Activated CD8-positive, alpha-beta memory T cell treated with anti-CD3 and anti-CD28 coated beads, Interleukin-2, amount 10 ng/mL, durations not matched to agents 7 days and 5 days (primary cell): Measurements from ENCODE around the gene GHRL. TPM values are rescaled to one million over a fixed set of nuclear protein-coding genes. Genes with fewer than 3 reads are reported as not detected.

Experiments
- ATAC-seq: fragments of 150-1000 bp; cut with Tn5 transposase; one replicate; pipeline ENCODE4 v1.10.0; 2021; ENCODE audit warnings: moderate library complexity
- CTCF ChIA-PET: fragments of 350-600 bp; sonication (Branson Sonifier 250); formaldehyde crosslinking; loops from one replicate; lab custom pipeline; 2021; ENCODE audit warnings: antibody characterized with exemption; lab: Charles Lee
- DNase-seq: peaks from one replicate; pipeline ENCODE4 v3.0.0-alpha.2; 2020
- H3K27ac Mint-ChIP-seq: one replicate; pipeline ENCODE4 v1.8.0; 2021; ENCODE audit warnings: mild to moderate bottlenecking, mixed read lengths
- H3K27me3 Mint-ChIP-seq: one replicate; pipeline ENCODE4 v1.8.0; 2021; ENCODE audit warnings: mixed read lengths
- H3K36me3 Mint-ChIP-seq: one replicate; pipeline ENCODE4 v1.8.0; 2021; ENCODE audit warnings: mild to moderate bottlenecking, mixed read lengths
- H3K4me1 Mint-ChIP-seq: one replicate; pipeline ENCODE4 v1.8.0; 2021; ENCODE audit warnings: mixed read lengths
- H3K4me3 Mint-ChIP-seq: one replicate; pipeline ENCODE4 v1.8.0; 2021; ENCODE audit warnings: mild to moderate bottlenecking, moderate library complexity, mixed read lengths
- H3K9me3 Mint-ChIP-seq: one replicate; pipeline ENCODE4 v1.8.0; 2022; ENCODE audit warnings: low read depth, mixed read lengths
- total RNA-seq, 2 experiments: library from RNA; stranded (reverse); gene quantifications; one replicate each; pipeline ENCODE4 v1.2.3, GENCODE V29; 2021

The GHRL gene
- total RNA-seq, 2 experiments from 2014 or later: 0.77 TPM; not detected in 1

GRCh38 chr3:10288575-10288960 lies 4.2 kb downstream of the GHRL start:
- Mint-ChIP-seq H3K4me3 (no peak overlapping the region), H3K4me1 (peaks cover 26% of the 10 kb centered on the region), H3K27me3 (no peaks in the 10 kb centered on the region), H3K9me3 (no peaks in the 10 kb centered on the region), H3K36me3 (peaks cover 12% of the 10 kb centered on the region), H3K27ac (no peak overlapping the region)
- DNase-seq (no peak), ATAC-seq (no peak)
- CTCF ChIA-PET: interaction anchor here (2.6 to 3.8 kb wide), 2 partner anchors 25 to 356 kb away, joined by 7 to 15 read pairs; no protein-coding TSS in a partner anchor

GRCh38 chr3:10287936-10288574 lies 4.7 kb downstream of the GHRL start:
- no peaks in the 10 kb centered on the region for H3K9me3 Mint-ChIP-seq
- ATAC-seq (no peak), DNase-seq (no peak)
- H3K27me3 Mint-ChIP-seq: no peaks in the 10 kb centered on the region
- peaks cover 17% of the 10 kb centered on the region for H3K36me3 Mint-ChIP-seq
- CTCF ChIA-PET: interaction anchor here (0.6 to 3.8 kb wide), 4 partner anchors 17 to 356 kb away, joined by 3 to 15 read pairs (median 6); no protein-coding TSS in a partner anchor
- peaks cover 31% of the 10 kb centered on the region for H3K4me1 Mint-ChIP-seq
- no peak overlapping the region for H3K27ac Mint-ChIP-seq
- H3K4me3 Mint-ChIP-seq: no peak overlapping the region

GRCh38 chr3:10286596-10287295 lies 6.0 kb downstream of the GHRL start:
- no peaks in the 10 kb centered on the region for H3K27me3 Mint-ChIP-seq
- H3K36me3 Mint-ChIP-seq: peaks cover 22% of the 10 kb centered on the region
- no peaks in the 10 kb centered on the region for H3K9me3 Mint-ChIP-seq
- DNase-seq (peak; percentile 58), ATAC-seq (peak; percentile 48)
- no peak overlapping the region for H3K27ac Mint-ChIP-seq
- H3K4me1 Mint-ChIP-seq: peaks cover 35% of the 10 kb centered on the region
- CTCF ChIA-PET: interaction anchor here (0.8 to 3.8 kb wide), 7 partner anchors 11 to 395 kb away, joined by 3 to 15 read pairs (median 5); partner anchors contain the start of genes CRELD1 and EMC3
- no peak overlapping the region for H3K4me3 Mint-ChIP-seq

- H3K27ac Mint-ChIP-seq: no peak overlapping the region
- CTCF ChIA-PET: interaction anchor here (0.8 to 3.8 kb wide), 6 partner anchors 10 to 452 kb away, joined by 3 to 15 read pairs (median 4); partner anchors contain the start of genes CRELD1 and EMC3
- H3K36me3 Mint-ChIP-seq: peaks cover 20% of the 10 kb centered on the region
- ATAC-seq (no peak), DNase-seq (no peak)
- H3K4me1 Mint-ChIP-seq: peaks cover 35% of the 10 kb centered on the region
- no peak overlapping the region for H3K4me3 Mint-ChIP-seq
- no peaks in the 10 kb centered on the region for H3K9me3 Mint-ChIP-seq
- H3K27me3 Mint-ChIP-seq: no peaks in the 10 kb centered on the region
These were observed 6.6 kb downstream of the GHRL start for GRCh38 chr3:10286133-10286524.

- peaks cover 22% of the 10 kb centered on the region for H3K36me3 Mint-ChIP-seq
- H3K27me3 Mint-ChIP-seq: no peaks in the 10 kb centered on the region
These were observed 7.2 kb downstream of the GHRL start for GRCh38 chr3:10285272-10286132.

GRCh38 chr3:10284496-10284895 lies 8.3 kb downstream of the GHRL start:
- ATAC-seq (peak; percentile 43), DNase-seq (peak; percentile 50)
- H3K27me3 Mint-ChIP-seq: no peaks in the 10 kb centered on the region
- CTCF ChIA-PET: interaction anchor here (3.4 kb wide), 1 partner anchor 21 kb away, joined by 13 read pairs; no protein-coding TSS in a partner anchor
- H3K27ac Mint-ChIP-seq: peak overlapping the region; percentile 75
- no peaks in the 10 kb centered on the region for H3K9me3 Mint-ChIP-seq
- H3K4me3 Mint-ChIP-seq: no peak overlapping the region
- peaks cover 24% of the 10 kb centered on the region for H3K36me3 Mint-ChIP-seq
- H3K4me1 Mint-ChIP-seq: peaks cover 35% of the 10 kb centered on the region

More at GRCh38 chr3:10285272-10286132, 7.2 kb downstream of the GHRL start:
- CTCF ChIA-PET: interaction anchor here (0.8 to 3.8 kb wide), 5 partner anchors 10 to 453 kb away, joined by 3 to 15 read pairs (median 5); partner anchors contain the start of genes CRELD1 and EMC3
- Mint-ChIP-seq H3K4me1 (peaks cover 35% of the 10 kb centered on the region), H3K27ac (peak overlapping the region; percentile 24), H3K4me3 (no peak overlapping the region), H3K9me3 (no peaks in the 10 kb centered on the region)
- ATAC-seq (no peak), DNase-seq (no peak)

- no peak for ATAC-seq
- Mint-ChIP-seq H3K27me3 (no peaks in the 10 kb centered on the region), H3K9me3 (no peaks in the 10 kb centered on the region), H3K4me1 (peaks cover 35% of the 10 kb centered on the region), H3K27ac (no peak overlapping the region), H3K36me3 (peaks cover 30% of the 10 kb centered on the region), H3K4me3 (no peak overlapping the region)
- DNase-seq: no peak
- CTCF ChIA-PET: interaction anchor here (0.8 to 3.4 kb wide), 4 partner anchors 20 to 351 kb away, joined by 3 to 13 read pairs (median 3); partner anchors contain the start of gene CRELD1
These were observed 9.1 kb downstream of the GHRL start for GRCh38 chr3:10283638-10284037.

GRCh38 chr3:10281951-10282350 lies 10.8 kb downstream of the GHRL start:
- peak overlapping the region; percentile 13 for H3K27ac Mint-ChIP-seq
- H3K9me3 Mint-ChIP-seq: no peaks in the 10 kb centered on the region
- CTCF ChIA-PET: interaction anchor here (3.4 kb wide), 1 partner anchor 18 kb away, joined by 13 read pairs; no protein-coding TSS in a partner anchor
- ATAC-seq (no peak), DNase-seq (no peak)
- no peak overlapping the region for H3K4me3 Mint-ChIP-seq
- peaks cover 31% of the 10 kb centered on the region for H3K36me3 Mint-ChIP-seq
- H3K27me3 Mint-ChIP-seq: no peaks in the 10 kb centered on the region
- H3K4me1 Mint-ChIP-seq: peaks cover 41% of the 10 kb centered on the region

- Mint-ChIP-seq H3K4me1 (peaks cover 40% of the 10 kb centered on the region), H3K36me3 (peaks cover 32% of the 10 kb centered on the region), H3K9me3 (no peaks in the 10 kb centered on the region), H3K4me3 (no peak overlapping the region), H3K27ac (no peak overlapping the region), H3K27me3 (no peaks in the 10 kb centered on the region)
- CTCF ChIA-PET: interaction anchor here (0.9 to 1.1 kb wide), 2 partner anchors 17 to 139 kb away, joined by 3 read pairs; partner anchors contain the start of gene VHL
- DNase-seq: no peak
- ATAC-seq: no peak
These were observed 12.2 kb downstream of the GHRL start for GRCh38 chr3:10280571-10280970.

- ATAC-seq (no peak), DNase-seq (no peak)
- H3K9me3 Mint-ChIP-seq: no peaks in the 10 kb centered on the region
- no peaks in the 10 kb centered on the region for H3K27me3 Mint-ChIP-seq
- peaks cover 32% of the 10 kb centered on the region for H3K36me3 Mint-ChIP-seq
- H3K4me1 Mint-ChIP-seq: peaks cover 36% of the 10 kb centered on the region
- no peak overlapping the region for H3K4me3 Mint-ChIP-seq
- CTCF ChIA-PET: interaction anchor here (0.9 to 1.1 kb wide), 2 partner anchors 17 to 139 kb away, joined by 3 read pairs; partner anchors contain the start of gene VHL
- H3K27ac Mint-ChIP-seq: no peak overlapping the region
These were observed 12.6 kb downstream of the GHRL start for GRCh38 chr3:10280177-10280529.

- no peak overlapping the region for H3K4me3 Mint-ChIP-seq
- H3K4me1 Mint-ChIP-seq: peaks cover 32% of the 10 kb centered on the region
- H3K27me3 Mint-ChIP-seq: no peaks in the 10 kb centered on the region
- CTCF ChIA-PET: interaction anchor here (1.1 kb wide), 1 partner anchor 16 kb away, joined by 3 read pairs; no protein-coding TSS in a partner anchor
- H3K27ac Mint-ChIP-seq: no peak overlapping the region
- ATAC-seq (no peak), DNase-seq (no peak)
- peaks cover 30% of the 10 kb centered on the region for H3K36me3 Mint-ChIP-seq
- no peaks in the 10 kb centered on the region for H3K9me3 Mint-ChIP-seq
These were observed 13.2 kb downstream of the GHRL start for GRCh38 chr3:10279384-10280176.

- CTCF ChIA-PET: no interaction called here
- DNase-seq: no peak
- no peaks in the 10 kb centered on the region for H3K9me3 Mint-ChIP-seq
- no peak for ATAC-seq
- no peaks in the 10 kb centered on the region for H3K27me3 Mint-ChIP-seq
- no peak overlapping the region for H3K4me3 Mint-ChIP-seq
- peaks cover 31% of the 10 kb centered on the region for H3K36me3 Mint-ChIP-seq
- no peak overlapping the region for H3K27ac Mint-ChIP-seq
- H3K4me1 Mint-ChIP-seq: peaks cover 30% of the 10 kb centered on the region
These were observed 14.2 kb downstream of the GHRL start for GRCh38 chr3:10278501-10278900.
